HEK293T (cell line): ENCODE data around the gene SERTAD4.

Source experiments
- BHLHE40 ChIP-seq: fragments of 450-650 bp; IDR thresholded peaks from 2 replicates; pipeline ENCODE4 v1.6.1; 2016; ENCODE audit warnings: mild to moderate bottlenecking, moderate library complexity, borderline replicate concordance
- FOXA1 ChIP-seq: fragments of 450-650 bp; IDR thresholded peaks from 2 replicates; pipeline ENCODE4 v1.6.1; 2016; ENCODE audit warnings: mild to moderate bottlenecking
- FOXK2 ChIP-seq: fragments of 450-650 bp; IDR thresholded peaks from 2 replicates; pipeline ENCODE4 v1.6.1; 2016; ENCODE audit warnings: mild to moderate bottlenecking
- HDGF ChIP-seq: fragments of 450-650 bp; IDR thresholded peaks from 2 replicates; pipeline ENCODE4 v1.6.1; 2017; ENCODE audit warnings: antibody characterized with exemption, borderline replicate concordance
- L3MBTL2 ChIP-seq: fragments of 450-650 bp; conservative IDR thresholded peaks from 2 replicates; pipeline ENCODE4 v1.6.1; 2016; ENCODE audit warnings: mild to moderate bottlenecking
- LEF1 ChIP-seq: fragments of 450-650 bp; IDR thresholded peaks from 2 replicates; pipeline ENCODE4 v1.6.1; 2017; ENCODE audit warnings: mild to moderate bottlenecking, borderline replicate concordance
- PKNOX1 ChIP-seq: fragments of 450-650 bp; IDR thresholded peaks from 2 replicates; pipeline ENCODE4 v1.6.1; 2016
- SP1 ChIP-seq: fragments of 450-650 bp; IDR thresholded peaks from 2 replicates; pipeline ENCODE4 v1.6.1; 2017
- SUZ12 ChIP-seq: fragments of 450-650 bp; IDR thresholded peaks from 2 replicates; pipeline ENCODE4 v1.6.1; 2016; ENCODE audit warnings: mild to moderate bottlenecking
- TARDBP ChIP-seq: fragments of 450-650 bp; IDR thresholded peaks from 2 replicates; pipeline ENCODE4 v1.6.1; 2016
- ZNF384 ChIP-seq: fragments of 450-650 bp; IDR thresholded peaks from 2 replicates; pipeline ENCODE4 v1.6.1; 2016

- TF ChIP-seq L3MBTL2, result no peak
- no peak for TF ChIP-seq PKNOX1
- no peak for TF ChIP-seq FOXK2
- no peak for TF ChIP-seq BHLHE40
- TF ChIP-seq SUZ12, result no peak
- no peak for TF ChIP-seq FOXA1
- no peak for TF ChIP-seq SP1
- TF ChIP-seq LEF1, result no peak
- TF ChIP-seq HDGF, result no peak
- TF ChIP-seq TARDBP, result no peak
- no peak for TF ChIP-seq ZNF384
These were observed 43.2 kb upstream of the SERTAD4 start for GRCh38 chr1:210189426-210189825.
